ENCODE results near the gene TERB1. TPM values are rescaled to one million over a fixed set of nuclear protein-coding genes. Genes with fewer than 3 reads are reported as not detected.
A peak's percentile ranks its signal among the peaks of the same experiment; 100 is the strongest.

Gene TERB1
- total RNA-seq, 2 experiments from 2014 or later = 0.47 TPM; not detected in 1

GRCh38 chr16:66735891-66736290, 65.5 kb downstream of the TERB1 start:
- DNase-seq (no peak), ATAC-seq (no peak)
- Mint-ChIP-seq H3K4me3 (no peak overlapping the region), H3K4me1 (peaks cover 20% of the 10 kb centered on the region), H3K27ac (no peak overlapping the region), H3K36me3 (peaks cover 61% of the 10 kb centered on the region), H3K27me3 (no peaks in the 10 kb centered on the region), H3K9me3 (ENCODE audit: low read depth) (no peaks in the 10 kb centered on the region)
- CTCF ChIA-PET = interaction anchor here (1.0 to 2.6 kb wide), 4 partner anchors 8 to 137 kb away, joined by 3 to 15 read pairs (median 4); no protein-coding TSS in a partner anchor

GRCh38 chr16:66731101-66731500, 70.3 kb downstream of the TERB1 start:
- no peak overlapping the region for H3K4me3 Mint-ChIP-seq
- peaks cover 43% of the 10 kb centered on the region for H3K36me3 Mint-ChIP-seq
- no peak overlapping the region for H3K27ac Mint-ChIP-seq
- DNase-seq (no peak), ATAC-seq (no peak)
- CTCF ChIA-PET = interaction anchor here (0.6 to 7.5 kb wide), 4 partner anchors 9 to 142 kb away, joined by 3 to 84 read pairs (median 5); no protein-coding TSS in a partner anchor
- H3K27me3 Mint-ChIP-seq = no peaks in the 10 kb centered on the region
- H3K4me1 Mint-ChIP-seq = peaks cover 17% of the 10 kb centered on the region
- no peaks in the 10 kb centered on the region for H3K9me3 Mint-ChIP-seq (ENCODE audit: low read depth)

DNA sequence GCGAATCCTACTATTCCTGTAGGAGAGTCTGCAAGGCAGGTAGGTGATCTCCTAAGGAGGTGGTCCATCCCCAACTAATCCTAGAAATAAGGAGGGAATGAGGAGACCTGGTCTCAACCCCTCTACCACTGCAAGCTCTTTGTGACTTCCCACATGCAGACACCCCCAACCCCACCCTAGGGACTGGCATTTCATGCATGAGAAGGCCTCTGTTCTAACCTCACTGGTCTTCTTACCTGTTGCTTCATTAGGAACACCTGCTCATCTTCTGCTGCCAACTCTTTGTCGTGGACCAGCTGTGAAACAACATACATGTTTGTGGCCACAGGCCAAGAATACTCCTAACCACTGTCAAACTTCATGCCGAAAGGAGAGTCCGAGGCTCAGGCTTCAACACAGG, 72.6 kb downstream of the TERB1 start:
- Mint-ChIP-seq H3K36me3 (peaks cover 49% of the 10 kb centered on the region), H3K4me1 (peaks cover 17% of the 10 kb centered on the region), H3K27ac (peak overlapping the region; percentile 25), H3K4me3 (no peak overlapping the region), H3K9me3 (ENCODE audit: low read depth) (no peaks in the 10 kb centered on the region), H3K27me3 (no peaks in the 10 kb centered on the region)
- DNase-seq = no peak
- ATAC-seq = no peak
- CTCF ChIA-PET = interaction anchor here (0.8 to 7.5 kb wide), 13 partner anchors 10 to 371 kb away, joined by 3 to 84 read pairs (median 4); partner anchors contain the start of genes DYNC1LI2 and NAE1

GRCh38 chr16:66728117-66728787, 73.1 kb downstream of the TERB1 start:
- no peaks in the 10 kb centered on the region for H3K27me3 Mint-ChIP-seq
- H3K36me3 Mint-ChIP-seq = peaks cover 51% of the 10 kb centered on the region
- ATAC-seq (peak; percentile 85), DNase-seq (no peak)
- CTCF ChIA-PET = interaction anchor here (0.8 to 7.5 kb wide), 14 partner anchors 10 to 371 kb away, joined by 3 to 84 read pairs (median 4); partner anchors contain the start of genes DYNC1LI2 and NAE1
- H3K27ac Mint-ChIP-seq = peak overlapping the region; percentile 42
- H3K9me3 Mint-ChIP-seq (ENCODE audit: low read depth) = no peaks in the 10 kb centered on the region
- peaks cover 17% of the 10 kb centered on the region for H3K4me1 Mint-ChIP-seq
- H3K4me3 Mint-ChIP-seq = no peak overlapping the region

GRCh38 chr16:66720766-66721165, 80.6 kb downstream of the TERB1 start:
- no peak for ATAC-seq
- H3K9me3 Mint-ChIP-seq (ENCODE audit: low read depth) = no peaks in the 10 kb centered on the region
- H3K4me1 Mint-ChIP-seq = no peaks in the 10 kb centered on the region
- DNase-seq = no peak
- CTCF ChIA-PET = no interaction called here
- no peak overlapping the region for H3K27ac Mint-ChIP-seq
- no peaks in the 10 kb centered on the region for H3K27me3 Mint-ChIP-seq
- H3K36me3 Mint-ChIP-seq = peaks cover 33% of the 10 kb centered on the region
- H3K4me3 Mint-ChIP-seq = no peak overlapping the region

DNA sequence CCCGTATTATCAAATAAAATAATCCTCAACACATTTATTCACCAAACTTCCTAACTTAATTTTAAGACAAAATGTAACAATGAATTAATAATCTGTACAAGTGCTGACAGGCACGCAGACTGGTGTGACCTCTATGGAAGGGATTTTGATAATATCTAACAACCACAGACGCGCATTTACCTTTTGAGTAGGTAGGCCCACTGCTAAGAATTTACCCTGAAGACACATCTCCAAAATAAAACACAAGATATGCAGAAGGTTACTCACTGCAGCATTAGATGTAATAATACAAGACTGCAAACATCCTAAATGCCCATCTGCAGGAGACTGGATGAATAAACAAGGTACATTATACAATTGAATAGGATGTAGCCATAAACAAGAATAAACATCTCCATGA, 82.1 kb downstream of the TERB1 start:
- CTCF ChIA-PET = interaction anchor here (1.0 kb wide), 1 partner anchor 21 kb away, joined by 3 read pairs; no protein-coding TSS in a partner anchor

DNA sequence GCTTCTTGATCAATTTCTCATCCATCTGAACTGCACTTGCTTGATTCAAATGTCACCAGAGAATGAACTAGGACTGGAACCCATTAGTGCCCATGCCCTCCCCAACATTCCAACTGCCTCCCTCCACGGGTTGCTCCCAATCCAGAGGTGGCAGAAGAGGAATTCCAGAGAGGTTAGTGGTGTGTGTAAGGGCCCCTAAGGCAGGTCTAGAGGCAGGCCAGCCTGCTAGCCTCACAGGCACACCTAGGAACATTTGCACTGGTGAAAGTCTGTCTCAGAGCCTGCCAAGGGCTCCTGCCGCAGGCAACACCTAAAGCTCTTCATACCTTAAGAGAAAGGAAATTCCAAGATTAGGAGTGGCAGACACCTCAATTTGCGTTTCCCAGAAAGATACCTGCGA, 83.6 kb downstream of the TERB1 start:
- ATAC-seq (no peak), DNase-seq (no peak)
- H3K4me1 Mint-ChIP-seq = no peaks in the 10 kb centered on the region
- H3K9me3 Mint-ChIP-seq (ENCODE audit: low read depth) = no peaks in the 10 kb centered on the region
- no peak overlapping the region for H3K4me3 Mint-ChIP-seq
- H3K36me3 Mint-ChIP-seq = peaks cover 11% of the 10 kb centered on the region
- no peaks in the 10 kb centered on the region for H3K27me3 Mint-ChIP-seq
- H3K27ac Mint-ChIP-seq = no peak overlapping the region
- CTCF ChIA-PET = interaction anchor here (1.7 kb wide), 1 partner anchor 150 kb away, joined by 5 read pairs; no protein-coding TSS in a partner anchor

More for the DNA sequence above, 82.1 kb downstream of the TERB1 start:
- Mint-ChIP-seq H3K36me3 (peaks cover 24% of the 10 kb centered on the region), H3K9me3 (ENCODE audit: low read depth) (no peaks in the 10 kb centered on the region), H3K4me1 (no peaks in the 10 kb centered on the region), H3K27me3 (no peaks in the 10 kb centered on the region), H3K4me3 (no peak overlapping the region), H3K27ac (no peak overlapping the region)
- no peak for ATAC-seq
- DNase-seq = no peak

- peaks cover 8% of the 10 kb centered on the region for H3K36me3 Mint-ChIP-seq
- H3K9me3 Mint-ChIP-seq (ENCODE audit: low read depth) = no peaks in the 10 kb centered on the region
- CTCF ChIA-PET = interaction anchor here (0.6 to 2.3 kb wide), 4 partner anchors 10 to 151 kb away, joined by 4 to 8 read pairs (median 6); partner anchors contain the start of gene NAE1
- H3K4me1 Mint-ChIP-seq = no peaks in the 10 kb centered on the region
- peak; percentile 47 for DNase-seq
- H3K27ac Mint-ChIP-seq = no peak overlapping the region
- H3K4me3 Mint-ChIP-seq = no peak overlapping the region
- ATAC-seq = peak; percentile 57
- no peaks in the 10 kb centered on the region for H3K27me3 Mint-ChIP-seq
Observed at GRCh38 chr16:66717112-66717675, 84.2 kb downstream of the TERB1 start.

- no peak overlapping the region for H3K27ac Mint-ChIP-seq
- peaks cover 7% of the 10 kb centered on the region for H3K36me3 Mint-ChIP-seq
- no peaks in the 10 kb centered on the region for H3K4me1 Mint-ChIP-seq
- DNase-seq = no peak
- H3K27me3 Mint-ChIP-seq = no peaks in the 10 kb centered on the region
- CTCF ChIA-PET = interaction anchor here (1.1 to 2.5 kb wide), 4 partner anchors 26 to 154 kb away, joined by 3 to 8 read pairs (median 6); partner anchors contain the start of gene NAE1
- H3K9me3 Mint-ChIP-seq (ENCODE audit: low read depth) = no peaks in the 10 kb centered on the region
- ATAC-seq = no peak
- no peak overlapping the region for H3K4me3 Mint-ChIP-seq
Observed at GRCh38 chr16:66714654-66715307, 86.6 kb downstream of the TERB1 start.

- H3K27me3 Mint-ChIP-seq = peaks cover under 1% of the 10 kb centered on the region
- H3K9me3 Mint-ChIP-seq (ENCODE audit: low read depth) = no peaks in the 10 kb centered on the region
- H3K4me3 Mint-ChIP-seq = no peak overlapping the region
- CTCF ChIA-PET = interaction anchor here (1.6 to 2.5 kb wide), 3 partner anchors 19 to 117 kb away, joined by 3 to 7 read pairs (median 4); partner anchors contain the start of gene NAE1
- DNase-seq (no peak), ATAC-seq (no peak)
- peaks cover 2% of the 10 kb centered on the region for H3K36me3 Mint-ChIP-seq
- no peaks in the 10 kb centered on the region for H3K4me1 Mint-ChIP-seq
- no peak overlapping the region for H3K27ac Mint-ChIP-seq
Observed at GRCh38 chr16:66714062-66714461, 87.3 kb downstream of the TERB1 start.

DNA sequence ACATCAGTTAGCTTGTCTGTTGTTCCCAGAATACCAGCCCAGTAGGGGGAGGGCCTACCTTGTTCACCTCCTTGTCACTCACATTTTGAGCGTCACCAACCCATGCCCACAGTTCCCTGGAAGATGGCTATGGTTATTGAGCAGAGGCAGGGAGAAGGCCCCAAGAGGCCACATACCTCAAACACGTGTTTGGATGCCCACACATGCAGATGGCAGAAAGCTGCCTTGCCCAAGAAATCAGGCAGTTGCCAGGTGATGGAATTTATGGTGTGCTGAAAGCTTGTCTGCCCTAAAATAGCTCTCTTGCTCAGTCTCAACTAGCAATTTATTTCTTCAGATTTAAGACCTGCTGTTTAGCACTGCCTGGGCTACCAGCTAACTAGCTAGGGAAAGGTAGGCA, 88.3 kb downstream of the TERB1 start:
- Mint-ChIP-seq H3K4me1 (no peaks in the 10 kb centered on the region), H3K36me3 (peaks cover 2% of the 10 kb centered on the region), H3K27ac (no peak overlapping the region), H3K4me3 (no peak overlapping the region), H3K9me3 (ENCODE audit: low read depth) (no peaks in the 10 kb centered on the region), H3K27me3 (peaks cover 5% of the 10 kb centered on the region)
- ATAC-seq (no peak), DNase-seq (no peak)
- CTCF ChIA-PET = interaction anchor here (0.9 to 2.5 kb wide), 4 partner anchors 18 to 117 kb away, joined by 3 to 7 read pairs (median 4); partner anchors contain the start of gene NAE1

- CTCF ChIA-PET = interaction anchor here (1.6 to 2.5 kb wide), 2 partner anchors 17 to 61 kb away, joined by 3 to 7 read pairs; no protein-coding TSS in a partner anchor
- H3K27me3 Mint-ChIP-seq = peaks cover 6% of the 10 kb centered on the region
- H3K4me3 Mint-ChIP-seq = no peak overlapping the region
- H3K36me3 Mint-ChIP-seq = peaks cover 2% of the 10 kb centered on the region
- no peaks in the 10 kb centered on the region for H3K9me3 Mint-ChIP-seq (ENCODE audit: low read depth)
- DNase-seq = no peak
- H3K4me1 Mint-ChIP-seq = no peaks in the 10 kb centered on the region
- H3K27ac Mint-ChIP-seq = no peak overlapping the region
- ATAC-seq = no peak
Observed at GRCh38 chr16:66712512-66712911, 88.9 kb downstream of the TERB1 start.

DNA sequence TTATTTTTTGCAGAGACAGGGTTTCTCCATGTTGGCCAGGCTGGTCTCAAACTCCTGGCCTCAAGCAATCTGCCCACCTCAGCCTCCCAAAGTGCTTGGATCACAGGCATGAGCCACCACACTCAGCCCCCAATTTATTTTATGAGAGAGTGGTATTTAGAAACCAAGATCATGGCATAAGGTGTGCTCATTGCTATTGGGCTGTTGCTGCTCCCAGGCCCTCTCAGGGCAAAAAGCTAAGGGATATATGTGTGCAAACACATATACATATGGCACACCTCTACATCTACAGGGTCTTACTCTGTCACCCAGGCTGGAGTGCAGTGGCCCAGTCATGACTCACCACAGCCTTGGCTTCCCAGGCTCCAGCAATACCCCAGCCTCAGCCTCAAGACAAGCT, 89.8 kb downstream of the TERB1 start:
- CTCF ChIA-PET = no interaction called here
- ATAC-seq (no peak), DNase-seq (no peak)
- no peak overlapping the region for H3K27ac Mint-ChIP-seq
- H3K4me3 Mint-ChIP-seq = no peak overlapping the region
- no peaks in the 10 kb centered on the region for H3K9me3 Mint-ChIP-seq (ENCODE audit: low read depth)
- no peaks in the 10 kb centered on the region for H3K36me3 Mint-ChIP-seq
- H3K4me1 Mint-ChIP-seq = no peaks in the 10 kb centered on the region
- peaks cover 10% of the 10 kb centered on the region for H3K27me3 Mint-ChIP-seq
